ENCODE data around the gene LIMA1. TPM values are rescaled to one million over a fixed set of nuclear protein-coding genes. Genes with fewer than 3 reads are reported as not detected.

Gene LIMA1
- total and polyA plus RNA-seq, 3 experiments from 2014 or later = 13.1 to 103 (median 95.4) TPM

DNA sequence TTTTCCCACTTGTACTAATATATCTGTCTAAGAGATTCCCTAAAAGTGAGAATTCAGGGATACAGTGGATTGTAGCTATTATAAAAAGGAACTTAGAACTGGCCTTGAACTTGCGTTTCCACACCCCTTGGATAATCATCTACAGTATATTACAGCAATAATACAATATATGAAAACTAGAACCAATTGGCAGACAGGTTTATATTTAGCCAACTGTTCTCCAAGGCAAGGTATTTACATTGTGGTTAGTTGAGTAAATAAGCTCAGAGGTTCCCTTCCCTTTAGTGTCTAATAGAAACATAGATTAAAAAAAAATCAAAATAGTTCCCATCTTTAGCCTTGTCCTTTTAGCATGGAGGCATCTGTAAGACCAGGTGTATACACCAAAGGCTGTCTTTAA lies 42.1 kb downstream of the LIMA1 start:
- Histone ChIP-seq H3K36me3 (ENCODE audit: insufficient read depth, low read length) (no peaks in the 10 kb centered on the region), H3K9me3 (ENCODE audit: low read length) (no peaks in the 10 kb centered on the region), H3K27me3 (ENCODE audit: insufficient read depth, low read length, poor library complexity, severe bottlenecking) (no peaks in the 10 kb centered on the region), H3K4me3 (ENCODE audit: low read length) (no peak overlapping the region), H3K4me1 (ENCODE audit: insufficient read depth, low read length) (no peaks in the 10 kb centered on the region), H3K27ac (ENCODE audit: low read depth, low read length) (no peak overlapping the region)
- Mint-ChIP-seq H3K4me3 (no peak overlapping the region), H3K36me3 (peaks cover 2 to 5% (median 5%) of the 10 kb centered on the region in 3 donors), H3K27me3 (peaks cover 0 to 1% of the 10 kb centered on the region in 2 donors), H3K27ac (no peak overlapping the region), H3K9me3 (no peaks in the 10 kb centered on the region), H3K4me1 (no peaks in the 10 kb centered on the region)
- ChIA-PET POLR2A (no interaction called here), CTCF (no interaction called here)
- no peak for DNase-seq

GRCh38 chr12:50240792-50241114 lies 42.6 kb downstream of the LIMA1 start:
- Mint-ChIP-seq H3K4me3 (no peak overlapping the region), H3K27me3 (peaks cover 0 to 1% of the 10 kb centered on the region in 2 donors), H3K9me3 (no peaks in the 10 kb centered on the region), H3K4me1 (no peaks in the 10 kb centered on the region), H3K27ac (peak overlapping the region in 1 of 8 donors; percentile 12), H3K36me3 (peaks cover 2 to 5% (median 5%) of the 10 kb centered on the region in 3 donors)
- Histone ChIP-seq H3K9me3 (ENCODE audit: low read length) (no peaks in the 10 kb centered on the region), H3K36me3 (ENCODE audit: insufficient read depth, low read length) (no peaks in the 10 kb centered on the region), H3K4me3 (ENCODE audit: low read length) (no peak overlapping the region), H3K27ac (ENCODE audit: low read depth, low read length) (no peak overlapping the region), H3K4me1 (ENCODE audit: insufficient read depth, low read length) (no peaks in the 10 kb centered on the region), H3K27me3 (ENCODE audit: insufficient read depth, low read length, poor library complexity, severe bottlenecking) (no peaks in the 10 kb centered on the region)
- CTCF ChIA-PET = no interaction called here
- POLR2A ChIA-PET = no interaction called here
- no peak for DNase-seq

- Histone ChIP-seq H3K9me3 (ENCODE audit: low read length) (no peaks in the 10 kb centered on the region), H3K4me3 (ENCODE audit: low read length) (no peak overlapping the region), H3K27me3 (ENCODE audit: insufficient read depth, low read length, poor library complexity, severe bottlenecking) (no peaks in the 10 kb centered on the region), H3K36me3 (ENCODE audit: insufficient read depth, low read length) (no peaks in the 10 kb centered on the region), H3K4me1 (ENCODE audit: insufficient read depth, low read length) (no peaks in the 10 kb centered on the region), H3K27ac (ENCODE audit: low read depth, low read length) (no peak overlapping the region)
- peaks cover 2 to 5% (median 3%) of the 10 kb centered on the region in 3 donors for H3K36me3 Mint-ChIP-seq
- ChIA-PET CTCF (no interaction called here), POLR2A (no interaction called here)
- no peak overlapping the region for H3K4me3 Mint-ChIP-seq
- peaks cover 0 to 1% of the 10 kb centered on the region in 2 donors for H3K27me3 Mint-ChIP-seq
- peak overlapping the region in 1 of 8 donors; percentile 0 for H3K27ac Mint-ChIP-seq
- no peaks in the 10 kb centered on the region for H3K9me3 Mint-ChIP-seq
- DNase-seq = no peak
- no peaks in the 10 kb centered on the region for H3K4me1 Mint-ChIP-seq
Measured at GRCh38 chr12:50240096-50240791, 43.1 kb downstream of the LIMA1 start.

DNA sequence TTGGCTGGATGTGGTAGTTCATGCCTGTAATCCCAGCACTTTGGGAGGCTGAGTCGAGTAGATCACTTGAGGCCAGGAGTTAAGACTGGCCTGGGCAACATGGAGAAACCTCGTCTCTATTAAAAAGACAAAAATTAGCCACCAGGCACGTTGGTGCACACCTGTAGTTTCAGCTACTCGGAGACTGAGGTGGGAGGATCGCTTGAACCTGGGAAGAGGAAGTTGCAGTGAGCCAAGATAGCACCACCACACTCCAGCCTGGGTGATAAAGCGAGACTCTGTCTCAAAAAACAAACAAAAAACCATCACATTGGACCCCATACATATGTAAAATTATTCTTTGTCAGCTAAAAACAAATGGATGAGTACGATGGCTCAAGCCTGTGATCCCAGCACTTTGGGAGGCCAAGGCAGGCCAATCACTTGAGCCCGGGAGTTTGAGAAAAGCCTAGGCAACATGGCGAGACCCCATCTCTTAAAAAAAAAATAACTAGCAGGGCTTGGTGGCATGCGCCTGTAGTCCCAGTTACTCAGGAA lies 43.9 kb downstream of the LIMA1 start:
- Mint-ChIP-seq H3K27me3 (no peaks in the 10 kb centered on the region), H3K4me1 (no peaks in the 10 kb centered on the region), H3K36me3 (no peaks in the 10 kb centered on the region), H3K4me3 (no peak overlapping the region), H3K27ac (no peak overlapping the region), H3K9me3 (no peaks in the 10 kb centered on the region)
- POLR2A ChIA-PET = no interaction called here
- no peaks in the 10 kb centered on the region for H3K9me3 ChIP-seq (ENCODE audit: low read length)
- H3K4me3 ChIP-seq (ENCODE audit: low read length) = no peak overlapping the region
- no peak overlapping the region for H3K27ac ChIP-seq (ENCODE audit: low read depth, low read length)
- no peaks in the 10 kb centered on the region for H3K27me3 ChIP-seq (ENCODE audit: insufficient read depth, low read length, poor library complexity, severe bottlenecking)
- CTCF ChIA-PET = no interaction called here
- no peaks in the 10 kb centered on the region for H3K36me3 ChIP-seq (ENCODE audit: insufficient read depth, low read length)
- H3K4me1 ChIP-seq (ENCODE audit: insufficient read depth, low read length) = no peaks in the 10 kb centered on the region
- no peak for DNase-seq

DNA sequence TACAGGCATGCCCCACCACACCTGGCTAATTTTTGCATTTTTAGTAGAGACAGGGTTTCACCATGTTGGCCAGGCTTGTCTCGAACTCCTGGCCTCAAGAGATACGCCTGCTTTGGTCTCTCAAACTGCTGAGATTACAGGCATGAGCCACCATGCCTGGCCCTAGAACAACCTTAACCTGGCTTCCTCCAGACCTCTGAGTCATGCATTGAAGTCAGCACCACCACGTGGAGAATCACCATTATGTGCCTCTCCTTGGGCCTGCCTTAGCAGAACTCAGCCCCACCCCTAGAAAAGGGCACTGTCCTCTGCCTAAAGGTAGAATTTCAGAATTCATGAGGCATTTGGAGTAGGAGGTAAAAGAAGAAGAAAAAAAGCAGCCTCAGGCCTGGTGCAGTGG lies 49.0 kb downstream of the LIMA1 start:
- DNase-seq = no peak
- Mint-ChIP-seq H3K36me3 (no peaks in the 10 kb centered on the region), H3K9me3 (no peaks in the 10 kb centered on the region), H3K4me1 (no peaks in the 10 kb centered on the region), H3K4me3 (no peak overlapping the region), H3K27me3 (no peaks in the 10 kb centered on the region), H3K27ac (peak overlapping the region in 1 of 8 donors; percentile 24)
- Histone ChIP-seq H3K27me3 (ENCODE audit: insufficient read depth, low read length, poor library complexity, severe bottlenecking) (no peaks in the 10 kb centered on the region), H3K9me3 (ENCODE audit: low read length) (no peaks in the 10 kb centered on the region), H3K4me3 (ENCODE audit: low read length) (no peak overlapping the region), H3K4me1 (ENCODE audit: insufficient read depth, low read length) (no peaks in the 10 kb centered on the region), H3K27ac (ENCODE audit: low read depth, low read length) (no peak overlapping the region), H3K36me3 (ENCODE audit: insufficient read depth, low read length) (no peaks in the 10 kb centered on the region)
- POLR2A ChIA-PET = no interaction called here
- CTCF ChIA-PET = no interaction called here

DNA sequence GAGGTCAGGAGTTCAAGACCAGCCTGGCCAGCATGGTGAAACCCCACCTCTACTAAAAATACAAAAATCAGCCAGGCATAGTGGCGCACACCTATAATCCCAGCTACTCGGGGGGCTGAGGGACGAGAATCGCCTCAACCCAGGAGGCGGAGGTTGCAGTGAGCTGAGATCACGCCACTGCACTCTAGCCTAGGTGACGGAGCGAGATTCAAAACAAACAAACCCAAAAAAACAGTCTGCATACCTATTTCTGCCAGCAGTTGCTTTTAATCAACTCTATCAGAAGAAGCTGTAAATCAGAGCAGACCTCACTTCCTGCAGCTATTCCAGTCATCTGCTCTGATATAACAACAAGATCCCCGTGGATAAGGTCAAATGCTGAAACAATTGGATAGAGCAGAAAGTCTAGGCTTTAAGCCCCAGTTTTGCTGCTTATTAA lies 50.5 kb downstream of the LIMA1 start:
- Mint-ChIP-seq H3K27ac (no peak overlapping the region), H3K4me3 (no peak overlapping the region), H3K4me1 (no peaks in the 10 kb centered on the region), H3K9me3 (no peaks in the 10 kb centered on the region), H3K36me3 (no peaks in the 10 kb centered on the region), H3K27me3 (no peaks in the 10 kb centered on the region)
- H3K27me3 ChIP-seq (ENCODE audit: insufficient read depth, low read length, poor library complexity, severe bottlenecking) = no peaks in the 10 kb centered on the region
- H3K4me1 ChIP-seq (ENCODE audit: insufficient read depth, low read length) = no peaks in the 10 kb centered on the region
- H3K9me3 ChIP-seq (ENCODE audit: low read length) = no peaks in the 10 kb centered on the region
- POLR2A ChIA-PET = no interaction called here
- DNase-seq = no peak
- H3K27ac ChIP-seq (ENCODE audit: low read depth, low read length) = no peak overlapping the region
- H3K36me3 ChIP-seq (ENCODE audit: insufficient read depth, low read length) = no peaks in the 10 kb centered on the region
- CTCF ChIA-PET = interaction anchor here (1.2 kb wide), 2 partner anchors 51 to 62 kb away, joined by 3 to 4 read pairs; partner anchors contain the start of gene LIMA1
- no peak overlapping the region for H3K4me3 ChIP-seq (ENCODE audit: low read length)

GRCh38 chr12:50232206-50232605 lies 51.1 kb downstream of the LIMA1 start:
- Mint-ChIP-seq H3K9me3 (no peaks in the 10 kb centered on the region), H3K4me3 (no peak overlapping the region), H3K4me1 (peaks cover 0 to 1% (median 0%) of the 10 kb centered on the region in 3 donors), H3K27me3 (no peaks in the 10 kb centered on the region), H3K36me3 (peaks cover 0 to 1% (median 0%) of the 10 kb centered on the region in 3 donors), H3K27ac (no peak overlapping the region)
- no peak for DNase-seq
- no peak overlapping the region for H3K4me3 ChIP-seq (ENCODE audit: low read length)
- no peaks in the 10 kb centered on the region for H3K27me3 ChIP-seq (ENCODE audit: insufficient read depth, low read length, poor library complexity, severe bottlenecking)
- H3K27ac ChIP-seq (ENCODE audit: low read depth, low read length) = no peak overlapping the region
- CTCF ChIA-PET = interaction anchor here (1.2 kb wide), 2 partner anchors 52 to 61 kb away, joined by 3 to 4 read pairs; partner anchors contain the start of gene LIMA1
- H3K36me3 ChIP-seq (ENCODE audit: insufficient read depth, low read length) = no peaks in the 10 kb centered on the region
- no peaks in the 10 kb centered on the region for H3K4me1 ChIP-seq (ENCODE audit: insufficient read depth, low read length)
- no peaks in the 10 kb centered on the region for H3K9me3 ChIP-seq (ENCODE audit: low read length)
- POLR2A ChIA-PET = no interaction called here

GRCh38 chr12:50231346-50231745 lies 52.0 kb downstream of the LIMA1 start:
- H3K9me3 Mint-ChIP-seq = no peaks in the 10 kb centered on the region

More at GRCh38 chr12:50231346-50231745, 52.0 kb downstream of the LIMA1 start:
- ChIA-PET POLR2A (no interaction called here), CTCF (interaction anchor here (1.2 kb wide), 1 partner anchor 52 kb away, joined by 4 read pairs; the partner anchor contains the start of gene LIMA1)
- Histone ChIP-seq H3K9me3 (ENCODE audit: low read length) (no peaks in the 10 kb centered on the region), H3K4me3 (ENCODE audit: low read length) (no peak overlapping the region), H3K27ac (ENCODE audit: low read depth, low read length) (no peak overlapping the region), H3K4me1 (ENCODE audit: insufficient read depth, low read length) (no peaks in the 10 kb centered on the region), H3K36me3 (ENCODE audit: insufficient read depth, low read length) (no peaks in the 10 kb centered on the region), H3K27me3 (ENCODE audit: insufficient read depth, low read length, poor library complexity, severe bottlenecking) (no peaks in the 10 kb centered on the region)
- Mint-ChIP-seq H3K4me1 (peaks cover 0 to 1% (median 0%) of the 10 kb centered on the region in 3 donors), H3K4me3 (no peak overlapping the region), H3K27ac (no peak overlapping the region), H3K27me3 (no peaks in the 10 kb centered on the region), H3K36me3 (peaks cover 0 to 1% (median 0%) of the 10 kb centered on the region in 3 donors)
- DNase-seq = no peak

Measured in CD8-positive, alpha-beta memory T cell (primary cell).